Mesenchymal stem cell (in vitro differentiated cells and primary cell): ENCODE data around the gene DISC1.
A peak's percentile ranks its signal among the peaks of the same experiment; 100 is the strongest.

Source experiments
- DNase-seq: peaks from one replicate; pipeline ENCODE4 v3.0.0-alpha.2; 2013
- H2AFZ ChIP-seq: one replicate; pipeline ENCODE4 v1.6.1; 2013; ENCODE audit warnings: low read depth, mild to moderate bottlenecking, control low read depth, inconsistent platforms, low read length, moderate library complexity
- H2AK5ac ChIP-seq: 2 replicates; pipeline ENCODE4 v1.6.1; 2013; ENCODE audit warnings: low read length, moderate library complexity, mild to moderate bottlenecking, inconsistent platforms; ENCODE audit not compliant: severe bottlenecking
- H2BK120ac ChIP-seq: one replicate; pipeline ENCODE4 v1.6.1; 2013; ENCODE audit warnings: low read depth, mild to moderate bottlenecking, inconsistent platforms, low read length, moderate library complexity
- H2BK12ac ChIP-seq, 2 experiments: one replicate each; pipeline ENCODE4 v1.6.1; 2013; ENCODE audit warnings: inconsistent platforms in 2 of 2, low read length in 2 of 2, mild to moderate bottlenecking in 2 of 2, moderate library complexity in 2 of 2, control low read depth in 1 of 2
- H2BK15ac ChIP-seq: one replicate; pipeline ENCODE4 v1.6.1; 2013; ENCODE audit warnings: mild to moderate bottlenecking, low read depth, inconsistent platforms; ENCODE audit not compliant: poor library complexity, severe bottlenecking
- H2BK5ac ChIP-seq: 2 replicates; pipeline ENCODE4 v1.6.1; 2013; ENCODE audit warnings: low read depth, mild to moderate bottlenecking, low read length, control low read depth, inconsistent platforms; ENCODE audit not compliant: poor library complexity, severe bottlenecking
- H3K14ac ChIP-seq, 2 experiments: one replicate each; pipeline ENCODE4 v1.6.1; 2013; ENCODE audit warnings: inconsistent platforms in 2 of 2, low read length in 2 of 2, control low read depth in 1 of 2, mild to moderate bottlenecking in 1 of 2, moderate library complexity in 1 of 2
- H3K18ac ChIP-seq, 2 experiments: one replicate each; pipeline ENCODE4 v1.6.1; 2013; ENCODE audit warnings: inconsistent platforms in 2 of 2, low read length in 2 of 2, control low read depth in 1 of 2, low read depth in 1 of 2, mild to moderate bottlenecking in 1 of 2
- H3K23ac ChIP-seq, 2 experiments: one replicate each; pipeline ENCODE4 v1.6.1; 2013; ENCODE audit warnings: inconsistent platforms in 2 of 2, low read length in 2 of 2, mild to moderate bottlenecking in 2 of 2, moderate library complexity in 2 of 2, control low read depth in 1 of 2
- H3K27ac ChIP-seq: 2 replicates; pipeline ENCODE4 v1.5.1; 2013; ENCODE audit warnings: mild to moderate bottlenecking, moderate library complexity, low read length, control low read depth, inconsistent platforms; ENCODE audit not compliant: poor library complexity, severe bottlenecking
- H3K27me3 ChIP-seq, 2 experiments: 2 replicates each; pipeline versions ENCODE4 v1.6.1 to v1.7.0; 2013; ENCODE audit warnings: low read length in 2 of 2, mild to moderate bottlenecking in 2 of 2, moderate library complexity in 2 of 2, control low read depth in 1 of 2, inconsistent platforms in 1 of 2; ENCODE audit not compliant: control insufficient read depth in 1 of 2, insufficient read depth in 1 of 2
- H3K36me3 ChIP-seq, 2 experiments: 2 replicates each; pipeline versions ENCODE4 v1.6.1 to v1.7.0; 2013; ENCODE audit warnings: low read length in 2 of 2, control low read depth in 1 of 2, inconsistent platforms in 1 of 2, low read depth in 1 of 2, mild to moderate bottlenecking in 1 of 2; ENCODE audit not compliant: insufficient read depth in 2 of 2, control insufficient read depth in 1 of 2
- H3K4ac ChIP-seq, 2 experiments: one replicate each; pipeline ENCODE4 v1.6.1; 2013; ENCODE audit warnings: inconsistent platforms in 2 of 2, low read length in 2 of 2, mild to moderate bottlenecking in 2 of 2, moderate library complexity in 2 of 2, control low read depth in 1 of 2, low read depth in 1 of 2
- H3K4me1 ChIP-seq: 2 replicates; pipeline ENCODE4 v1.6.1; 2013; ENCODE audit warnings: low read depth, low read length, control low read depth; ENCODE audit not compliant: control insufficient read depth, insufficient read depth
- H3K4me2 ChIP-seq: 2 replicates; pipeline ENCODE4 v1.6.1; 2013; ENCODE audit warnings: low read length, mild to moderate bottlenecking, inconsistent platforms; ENCODE audit not compliant: poor library complexity, severe bottlenecking
- H3K4me3 ChIP-seq, 2 experiments: 2 replicates each; pipeline versions ENCODE4 v1.5.1 to v1.7.0; 2013; ENCODE audit warnings: low read length in 2 of 2, mild to moderate bottlenecking in 2 of 2, control low read depth in 1 of 2, low read depth in 1 of 2; ENCODE audit not compliant: insufficient read depth in 1 of 2
- H3K79me1 ChIP-seq: replicated peaks from 2 replicates; pipeline ENCODE4 v1.6.1; 2013; ENCODE audit warnings: mild to moderate bottlenecking, control low read depth, low read length, inconsistent platforms; ENCODE audit not compliant: poor library complexity, severe bottlenecking
- H3K9ac ChIP-seq: 2 replicates; pipeline ENCODE4 v1.7.0; 2013; ENCODE audit warnings: mild to moderate bottlenecking, low read length, moderate library complexity
- H3K9me3 ChIP-seq: 2 replicates; pipeline ENCODE4 v1.7.0; 2013; ENCODE audit warnings: mild to moderate bottlenecking, low read length; ENCODE audit not compliant: control insufficient read depth
- H4K8ac ChIP-seq: one replicate; pipeline ENCODE4 v1.6.1; 2013; ENCODE audit warnings: inconsistent platforms, mild to moderate bottlenecking, low read length, moderate library complexity
- H4K91ac ChIP-seq: one replicate; pipeline ENCODE4 v1.6.1; 2013; ENCODE audit warnings: mild to moderate bottlenecking, low read length, inconsistent platforms
- WGBS: methylation state at CpG from one replicate; pipeline ENCODE4 v1.1.7; 2013; ENCODE audit warnings: mixed read lengths; 5-methylcytosine and 5-hydroxymethylcytosine counted together

DISC1 gene

DNA sequence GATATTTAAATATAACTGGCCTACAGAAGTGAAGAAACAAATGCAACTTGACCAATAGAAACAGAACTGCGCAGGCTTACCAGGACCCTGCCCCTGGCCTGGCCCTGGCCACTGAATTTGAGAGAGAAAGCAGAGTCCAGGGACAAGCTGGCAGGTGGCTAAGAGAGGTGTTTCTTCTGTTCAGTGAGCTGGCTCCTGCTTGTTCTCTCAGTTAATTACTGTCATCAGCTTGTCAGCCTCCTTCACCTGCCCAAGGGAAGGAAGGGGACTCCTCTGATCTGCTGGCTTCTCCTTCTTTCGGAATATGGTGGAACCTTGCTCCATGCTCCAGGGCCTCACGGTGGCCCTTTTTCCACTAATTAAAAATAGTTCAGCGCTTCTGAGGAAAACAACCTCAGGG is 388.4 kb downstream of the DISC1 start:
- Histone ChIP-seq H4K8ac (no peak overlapping the region), H3K27ac (no peak overlapping the region), H4K91ac (no peak overlapping the region), H2BK12ac (peak overlapping the region in 1 of 2 experiments; percentile 54), H3K36me3 (peaks cover 0 to 4% of the 10 kb centered on the region in 2 experiments), H3K14ac (no peak overlapping the region), H2AFZ (no peak overlapping the region), H3K4ac (no peak overlapping the region), H3K4me1 (no peaks in the 10 kb centered on the region), H2BK5ac (no peak overlapping the region), H3K18ac (no peak overlapping the region), H3K4me3 (no peak overlapping the region), H2BK15ac (no peak overlapping the region), H3K9ac (no peak overlapping the region), H3K4me2 (no peak overlapping the region), H3K23ac (peak overlapping the region in 1 of 2 experiments; percentile 37), H3K9me3 (no peaks in the 10 kb centered on the region), H2BK120ac (no peak overlapping the region), H2AK5ac (no peak overlapping the region), H3K79me1 (peaks cover 1% of the 10 kb centered on the region), H3K27me3 (no peaks in the 10 kb centered on the region)
- DNase-seq: no peak
- 96% methylated on average over 4 of the region's 4 CpGs for WGBS

DNA sequence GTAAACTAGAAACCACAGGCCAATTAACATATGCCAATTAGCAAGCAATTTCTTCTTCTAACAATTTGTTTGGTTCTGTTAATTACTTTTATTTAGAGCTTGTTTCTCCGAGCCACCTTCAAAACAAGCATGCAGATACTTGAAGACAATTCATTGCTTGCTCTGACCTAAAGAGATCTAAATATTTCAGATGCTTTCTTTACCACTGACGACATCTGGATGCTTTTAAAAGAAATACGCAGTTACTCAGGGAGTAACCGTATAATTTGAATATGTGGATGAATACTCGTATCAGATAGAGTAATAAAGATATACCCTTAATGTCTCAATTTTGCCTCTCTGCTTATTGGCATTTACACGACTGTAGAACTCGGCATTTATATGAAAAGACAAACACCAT is 390.0 kb downstream of the DISC1 start:
- H3K4me2 ChIP-seq: no peak overlapping the region
- no peak overlapping the region for H3K18ac ChIP-seq
- no peak overlapping the region for H2AFZ ChIP-seq
- DNase-seq: peak; percentile 55
- H2AK5ac ChIP-seq: no peak overlapping the region
- H3K79me1 ChIP-seq: no peaks in the 10 kb centered on the region
- no peaks in the 10 kb centered on the region for H3K36me3 ChIP-seq
- no peak overlapping the region for H2BK12ac ChIP-seq
- no peak overlapping the region for H3K9ac ChIP-seq
- H3K4me1 ChIP-seq: no peaks in the 10 kb centered on the region
- H3K23ac ChIP-seq: no peak overlapping the region
- H2BK5ac ChIP-seq: no peak overlapping the region
- H3K27ac ChIP-seq: no peak overlapping the region
- H4K8ac ChIP-seq: no peak overlapping the region
- H3K27me3 ChIP-seq: no peaks in the 10 kb centered on the region
- no peak overlapping the region for H2BK120ac ChIP-seq
- 53% methylated on average over 2 of the region's 7 CpGs for WGBS
- no peak overlapping the region for H4K91ac ChIP-seq
- H3K9me3 ChIP-seq: no peaks in the 10 kb centered on the region
- no peak overlapping the region for H2BK15ac ChIP-seq
- H3K14ac ChIP-seq: no peak overlapping the region
- H3K4ac ChIP-seq: no peak overlapping the region
- H3K4me3 ChIP-seq: no peak overlapping the region

DNA sequence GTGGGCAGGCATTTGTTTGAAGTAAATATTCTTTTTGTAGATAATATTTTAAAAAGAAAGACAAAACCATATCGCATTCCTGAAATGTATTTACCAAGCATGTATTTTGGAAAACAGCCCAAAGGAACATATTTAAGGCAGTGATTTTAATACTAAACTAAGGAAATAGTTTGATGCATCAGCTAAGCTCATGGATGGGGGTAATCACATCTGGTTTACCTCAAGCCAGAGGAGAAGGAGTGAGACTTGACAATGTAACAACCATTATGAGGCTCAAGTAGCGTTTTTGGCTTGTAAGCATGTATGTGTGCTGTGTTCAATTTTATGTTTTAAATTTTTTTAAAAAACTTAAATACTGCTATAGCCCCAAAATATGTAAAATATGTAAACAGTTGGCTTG is 390.5 kb downstream of the DISC1 start:
- Histone ChIP-seq H3K27me3 (no peaks in the 10 kb centered on the region), H2AFZ (no peak overlapping the region), H3K36me3 (no peaks in the 10 kb centered on the region), H3K27ac (no peak overlapping the region), H2BK120ac (no peak overlapping the region), H2AK5ac (no peak overlapping the region), H3K9me3 (no peaks in the 10 kb centered on the region), H2BK5ac (no peak overlapping the region), H3K23ac (no peak overlapping the region), H3K14ac (no peak overlapping the region), H3K4me1 (no peaks in the 10 kb centered on the region), H3K4me2 (no peak overlapping the region), H3K9ac (no peak overlapping the region), H2BK12ac (no peak overlapping the region), H4K8ac (no peak overlapping the region), H3K18ac (no peak overlapping the region), H3K4ac (no peak overlapping the region), H2BK15ac (no peak overlapping the region), H3K4me3 (no peak overlapping the region), H3K79me1 (no peaks in the 10 kb centered on the region), H4K91ac (no peak overlapping the region)
- DNase-seq: peak; percentile 10
- no CpG with 5 or more reads among the region's 2 CpGs for WGBS

DNA sequence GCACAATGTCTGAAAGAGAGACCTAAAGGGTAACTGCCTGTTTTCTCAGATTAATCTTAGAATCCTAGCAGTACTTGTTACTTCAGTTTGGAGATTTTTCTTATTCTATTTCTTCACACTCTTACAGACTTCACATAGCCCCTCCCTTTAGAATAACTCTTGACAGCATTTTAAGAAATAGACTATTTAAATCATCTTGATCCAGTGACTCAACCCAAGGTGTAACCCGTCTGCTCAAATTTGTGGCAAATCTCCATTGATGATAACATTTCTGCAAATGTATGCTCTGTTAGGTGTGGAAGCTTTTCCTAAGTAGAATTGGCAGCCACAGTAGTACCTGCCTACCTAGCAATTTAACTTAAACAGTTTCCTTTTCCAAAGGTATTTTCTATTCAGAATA is 391.2 kb downstream of the DISC1 start:
- H3K9ac ChIP-seq: no peak overlapping the region
- no peaks in the 10 kb centered on the region for H3K79me1 ChIP-seq
- H3K9me3 ChIP-seq: no peaks in the 10 kb centered on the region
- no peak overlapping the region for H3K23ac ChIP-seq
- H3K4me2 ChIP-seq: no peak overlapping the region
- WGBS: no CpG with 5 or more reads among the region's 1 CpG
- no peak overlapping the region for H3K4me3 ChIP-seq
- H3K27me3 ChIP-seq: no peaks in the 10 kb centered on the region
- H2AFZ ChIP-seq: no peak overlapping the region
- H2BK120ac ChIP-seq: no peak overlapping the region
- no peak overlapping the region for H4K8ac ChIP-seq
- H3K4ac ChIP-seq: no peak overlapping the region
- H2BK15ac ChIP-seq: no peak overlapping the region
- H2BK12ac ChIP-seq: no peak overlapping the region
- no peak overlapping the region for H2AK5ac ChIP-seq
- no peaks in the 10 kb centered on the region for H3K4me1 ChIP-seq
- no peak overlapping the region for H3K18ac ChIP-seq
- H3K14ac ChIP-seq: no peak overlapping the region
- H4K91ac ChIP-seq: no peak overlapping the region
- no peak overlapping the region for H2BK5ac ChIP-seq
- no peaks in the 10 kb centered on the region for H3K36me3 ChIP-seq
- no peak for DNase-seq
- no peak overlapping the region for H3K27ac ChIP-seq
